ENCODE measurements around the gene PIEZO2. TPM values are rescaled to one million over a fixed set of nuclear protein-coding genes. Genes with fewer than 3 reads are reported as not detected.

Gene PIEZO2
- total RNA-seq, 4 donors from 2014 or later, result 0.64 to 1.8 (median 1.6) TPM

DNA sequence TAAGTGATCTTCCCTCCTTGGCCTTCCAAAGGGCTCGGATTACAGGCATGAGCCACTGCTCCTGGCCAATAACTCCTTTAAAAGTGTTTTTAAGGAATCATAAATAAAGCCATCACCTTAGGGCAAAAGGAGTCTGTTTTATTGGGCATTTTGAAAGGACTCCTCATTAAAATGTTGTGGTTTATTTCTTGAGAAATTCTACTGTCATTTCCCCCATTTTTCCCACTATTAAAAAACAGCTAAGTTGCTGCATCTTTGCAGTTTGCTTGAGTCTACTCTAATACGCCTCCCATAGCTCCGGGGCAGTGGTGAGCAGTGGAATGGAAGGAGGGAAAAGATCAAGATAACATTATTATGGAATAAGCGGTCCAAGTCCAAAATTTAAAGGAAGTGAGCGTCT lies 293.2 kb downstream of the PIEZO2 start:
- no peak for TF ChIP-seq EP300 (IDR thresholded peaks at IDR 0.05)
- no peak for TF ChIP-seq CTCF (IDR thresholded peaks at IDR 0.05)
- TF ChIP-seq POLR2A (IDR thresholded peaks at IDR 0.05), result no peak
- no peaks in the 10 kb centered on the region for H3K27me3 ChIP-seq
- ATAC-seq, result no peak
- WGBS, 2 donors (ENCODE audit: low coverage in 1 of 2), result 81 to 100% methylated on average over 1 to 5 of the region's 5 CpGs
- no peaks in the 10 kb centered on the region for H3K9me3 ChIP-seq
- H3K27ac ChIP-seq, result no peak overlapping the region
- no peak overlapping the region for H3K4me3 ChIP-seq
- no peaks in the 10 kb centered on the region for H3K36me3 ChIP-seq
- H3K4me1 ChIP-seq, result peaks cover 0 to 5% (median 0%) of the 10 kb centered on the region in 3 donors

DNA sequence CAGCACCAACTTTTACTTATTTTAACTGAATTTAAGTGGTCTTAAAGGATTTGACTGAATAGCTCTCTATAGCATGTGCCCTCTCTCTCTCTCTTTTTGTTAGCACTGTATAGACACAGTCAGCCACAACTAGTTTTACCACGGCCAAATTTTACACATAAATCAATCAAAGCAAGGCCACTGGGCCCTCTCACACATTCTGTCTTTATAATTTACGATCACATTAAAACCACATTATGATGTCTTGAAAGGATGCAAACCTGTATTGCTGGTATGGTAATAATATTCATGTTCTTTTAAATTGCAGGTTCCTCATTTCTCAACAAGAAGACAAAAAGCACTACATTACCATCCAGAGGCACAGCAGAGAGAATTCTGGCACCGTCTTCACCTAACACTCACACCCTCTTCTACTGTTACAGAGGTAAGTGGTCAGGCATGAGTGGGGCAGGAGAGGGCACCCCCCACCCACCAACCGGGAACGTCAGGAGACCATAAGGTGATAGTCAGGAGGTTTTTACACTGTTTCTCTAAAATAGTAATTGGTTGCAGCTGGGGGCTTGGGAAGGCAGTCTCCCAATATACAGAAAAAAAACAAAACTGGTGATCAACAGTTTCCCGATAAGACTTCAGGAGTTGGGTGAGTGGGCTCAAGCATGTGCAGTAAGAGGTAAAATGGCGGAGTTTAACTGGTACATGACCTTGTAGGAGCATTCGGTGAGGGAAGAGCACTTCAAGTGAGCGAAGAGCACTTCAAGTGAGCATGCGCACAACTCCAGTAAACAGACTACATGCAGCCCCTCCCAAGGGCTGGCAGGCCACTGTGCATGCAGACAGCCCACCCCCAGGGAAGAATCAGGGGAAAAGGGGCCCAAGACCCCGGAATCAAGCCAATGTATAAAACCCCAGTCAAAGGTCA lies 296.7 kb downstream of the PIEZO2 start:
- H3K36me3 ChIP-seq, result no peaks in the 10 kb centered on the region
- H3K27me3 ChIP-seq, result no peaks in the 10 kb centered on the region
- no peak for ATAC-seq
- no peak for TF ChIP-seq EP300 (IDR thresholded peaks at IDR 0.05)
- no peaks in the 10 kb centered on the region for H3K9me3 ChIP-seq
- 87 to 89% methylated on average over 9 to 10 of the region's 11 CpGs for WGBS, 2 donors (ENCODE audit: low coverage in 1 of 2)
- no peak overlapping the region for H3K27ac ChIP-seq
- H3K4me3 ChIP-seq, result no peak overlapping the region
- H3K4me1 ChIP-seq, result peaks cover 0 to 7% (median 0%) of the 10 kb centered on the region in 3 donors

- no peak overlapping the region for H3K27ac ChIP-seq
- TF ChIP-seq POLR2AphosphoS5 (IDR thresholded peaks at IDR 0.05), result no peak
- TF ChIP-seq POLR2A (IDR thresholded peaks at IDR 0.05), result no peak
- TF ChIP-seq EP300 (IDR thresholded peaks at IDR 0.05), result no peak
- peak; percentile 63 to 75 (median 68) for TF ChIP-seq CTCF (IDR thresholded peaks at IDR 0.05)
- no peaks in the 10 kb centered on the region for H3K9me3 ChIP-seq
- H3K36me3 ChIP-seq, result no peaks in the 10 kb centered on the region
- WGBS, 2 donors (ENCODE audit: low coverage in 1 of 2), result 0% methylated on average over 3 of the region's 3 CpGs
- no peak for ATAC-seq
- H3K4me3 ChIP-seq, result no peak overlapping the region
- peaks cover 0 to 7% (median 0%) of the 10 kb centered on the region in 3 donors for H3K4me1 ChIP-seq
- no peaks in the 10 kb centered on the region for H3K27me3 ChIP-seq
These were observed 297.5 kb downstream of the PIEZO2 start for GRCh38 chr18:10851824-10852319.

DNA sequence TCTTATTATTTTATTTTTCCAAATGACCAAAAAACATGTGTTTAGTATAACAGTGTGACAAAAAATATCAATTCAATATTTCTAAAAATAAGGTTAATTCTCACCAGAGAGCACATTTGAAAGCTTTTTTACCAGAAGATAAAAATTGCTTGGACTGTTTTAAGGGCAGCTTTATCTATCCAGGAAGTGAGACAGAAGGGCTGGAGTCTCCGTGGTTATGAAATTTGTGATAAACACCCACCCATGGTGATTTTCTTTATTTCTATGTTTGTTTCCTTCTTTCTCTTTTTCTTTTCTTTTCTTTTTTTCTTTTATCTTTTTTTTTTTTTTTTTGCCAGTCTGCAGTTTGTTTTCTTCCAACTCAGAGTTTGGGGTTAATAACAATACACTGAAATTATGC lies 298.5 kb downstream of the PIEZO2 start:
- H3K4me3 ChIP-seq, result no peak overlapping the region
- no peaks in the 10 kb centered on the region for H3K9me3 ChIP-seq
- no peak for TF ChIP-seq CTCF (IDR thresholded peaks at IDR 0.05)
- TF ChIP-seq POLR2A (IDR thresholded peaks at IDR 0.05), result no peak
- TF ChIP-seq EP300 (IDR thresholded peaks at IDR 0.05), result no peak
- TF ChIP-seq POLR2AphosphoS5 (IDR thresholded peaks at IDR 0.05), result no peak
- no peak overlapping the region for H3K27ac ChIP-seq
- no peak for ATAC-seq
- H3K4me1 ChIP-seq, result peaks cover 0 to 7% (median 0%) of the 10 kb centered on the region in 3 donors
- no peaks in the 10 kb centered on the region for H3K36me3 ChIP-seq
- WGBS, 2 donors (ENCODE audit: low coverage in 1 of 2), result 33 to 80% methylated on average over 1 of the region's 1 CpG
- no peaks in the 10 kb centered on the region for H3K27me3 ChIP-seq

- no peak for ATAC-seq
- H3K4me1 ChIP-seq, result peaks cover 0 to 7% (median 0%) of the 10 kb centered on the region in 3 donors
- 86 to 88% methylated on average over 3 to 5 of the region's 7 CpGs for WGBS, 2 donors (ENCODE audit: low coverage in 1 of 2)
These were observed 299.2 kb downstream of the PIEZO2 start for GRCh38 chr18:10850216-10850615.

More at GRCh38 chr18:10850216-10850615, 299.2 kb downstream of the PIEZO2 start:
- Histone ChIP-seq H3K27ac (no peak overlapping the region), H3K4me3 (no peak overlapping the region), H3K36me3 (no peaks in the 10 kb centered on the region), H3K27me3 (no peaks in the 10 kb centered on the region), H3K9me3 (no peaks in the 10 kb centered on the region)
- TF ChIP-seq EP300 (IDR thresholded peaks at IDR 0.05) (no peak), POLR2AphosphoS5 (IDR thresholded peaks at IDR 0.05) (no peak), CTCF (IDR thresholded peaks at IDR 0.05) (no peak), POLR2A (IDR thresholded peaks at IDR 0.05) (no peak)

Data from gastroesophageal sphincter (tissue), 4 donors.